Spleen (tissue), 7 donors: ENCODE measurements around the gene KLHDC2.
"Not testable (repeated sequence)": the region's sequence is repeated elsewhere in the genome, so short reads cannot be mapped to it uniquely, and the experiment has no call there.

Source experiments
- CTCF ChIP-seq, 11 experiments: fragments of 200-600 bp in 7 of 11; fragments of 450-650 bp in 4 of 11; sonication (generic) in 4 of 11; IDR thresholded peaks in 8 of 11; conservative IDR thresholded peaks in 3 of 11; 1 replicate in 7 of 11; 2 replicates in 4 of 11; pipeline versions ENCODE4 v1.4.0 to v1.8.0; 2016 to 2021; ENCODE audit warnings: antibody characterized with exemption in 11 of 11, inconsistent platforms in 4 of 11, mild to moderate bottlenecking in 1 of 11
- POLR2A ChIP-seq, 3 donors: fragments of 450-650 bp; IDR thresholded peaks; one replicate each; pipeline ENCODE4 v1.5.1; 2017; ENCODE audit warnings: antibody characterized with exemption in 3 of 3, mild to moderate bottlenecking in 1 of 3
- donor health status: DM: no; HTN: no; CAD: no; lungs with moderate emphysema.
- donor health status: DM: no; HTN: no; CAD: no.
- donor health status: DM: no; HTN: no; CAD: no.

GRCh38 chr14:49721733-49722435 lies 46.1 kb upstream of the KLHDC2 start:
- not testable (repeated sequence) for TF ChIP-seq CTCF (IDR thresholded peaks at IDR 0.05 in 8 of 11, conservative IDR thresholded peaks at IDR 0.05 in 3 of 11); POLR2A (IDR thresholded peaks at IDR 0.05)
